ENCODE results near the gene MYO5B. TPM values are rescaled to one million over a fixed set of nuclear protein-coding genes. Genes with fewer than 3 reads are reported as not detected.

The MYO5B gene
- total and polyA plus RNA-seq, 2 of the 4 experiments (the other 2 are of a cell fraction), result 0.24 to 0.54 TPM

DNA sequence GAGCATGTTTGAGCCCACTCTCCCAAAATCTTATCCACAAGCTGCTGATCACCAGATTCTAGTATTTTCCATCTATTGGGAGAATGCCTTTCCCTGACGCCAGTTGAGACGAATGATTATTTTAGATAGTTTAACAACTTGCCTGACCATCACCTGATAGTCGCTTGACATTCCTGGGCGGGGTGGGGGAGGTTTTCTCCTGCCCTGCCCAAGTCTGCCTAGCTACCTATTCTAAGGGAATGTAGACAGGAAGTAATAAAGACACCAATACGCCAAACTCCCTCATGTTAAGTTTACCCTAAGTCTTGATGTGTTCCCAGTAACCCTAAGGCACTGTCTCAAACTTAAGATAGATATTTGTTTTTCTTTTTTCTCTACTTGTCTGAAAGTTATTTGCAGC, 377.0 kb downstream of the MYO5B start:
- Histone ChIP-seq H2BK120ac (ENCODE audit: low read depth, low read length) (no peak overlapping the region), H3K4me2 (ENCODE audit: low read depth, low read length) (no peak overlapping the region), H4K8ac (ENCODE audit: low read depth in 2 of 2, low read length in 2 of 2) (no peak overlapping the region), H3K23ac (ENCODE audit: low read depth, low read length) (no peak overlapping the region), H3K9me3 (ENCODE audit: control insufficient read depth, insufficient read depth, low read length) (no peaks in the 10 kb centered on the region), H4K20me1 (ENCODE audit: insufficient read depth, low read length) (no peaks in the 10 kb centered on the region; the same call in 1 of the 2 replicates), H2AFZ (replicated peaks; ENCODE audit: low read length, poor library complexity) (no peak overlapping the region), H3K4me1 (ENCODE audit: control insufficient read depth, insufficient read depth, low read length) (0 out of 2 replicates have a peak, but pooled peaks cover 1% of the 10 kb centered on the region), H3K27me3 (ENCODE audit: control insufficient read depth, insufficient read depth, low read length) (no peaks in the 10 kb centered on the region), H3K56ac (ENCODE audit: extremely low read depth, insufficient read depth, low read length) (no peak overlapping the region), H4K5ac (ENCODE audit: low read depth, low read length) (no peak overlapping the region), H3K4ac (ENCODE audit: low read depth, low read length) (no peak overlapping the region), H4K91ac (ENCODE audit: insufficient read depth, low read depth, low read length) (no peak overlapping the region), H2AK5ac (ENCODE audit: low read depth, low read length) (no peak overlapping the region), H3K27ac (ENCODE audit: insufficient read depth, low read length) (no peak overlapping the region), H3K9ac (ENCODE audit: low read depth, low read length) (no peak overlapping the region), H3K79me1 (ENCODE audit: low read depth in 1 of 2, low read length in 2 of 2) (peaks cover 17 to 30% of the 10 kb centered on the region in 2 experiments), H3K4me3 (ENCODE audit: insufficient read depth, low read depth, low read length) (no peak overlapping the region), H2BK5ac (ENCODE audit: low read depth, low read length, poor library complexity, severe bottlenecking) (no peak overlapping the region), H3K9me1 (ENCODE audit: insufficient read depth, low read length) (peaks cover 2% of the 10 kb centered on the region; the same call in 1 of the 2 replicates), H2BK15ac (ENCODE audit: low read depth, low read length) (no peak overlapping the region), H3K36me3 (ENCODE audit: control insufficient read depth, insufficient read depth, low read length) (no peaks in the 10 kb centered on the region), H2AK9ac (replicated peaks; ENCODE audit: low read depth, low read length, poor library complexity) (no peak overlapping the region), H2BK20ac (ENCODE audit: low read depth, low read length) (no peak overlapping the region), H3K14ac (replicated peaks; ENCODE audit: low read depth, low read length) (no peak overlapping the region), H3K18ac (ENCODE audit: low read depth, low read length) (no peak overlapping the region)
- WGBS, 2 experiments (ENCODE audit: extremely low coverage in 2 of 2, insufficient read length in 1 of 2), result no CpG with 5 or more reads among the region's 5 CpGs
- DNase-seq (no peak), ATAC-seq (ENCODE audit: low read depth) (no peak)
- intact Hi-C loops (cut with micrococcal nuclease), result no loop called here
- ChIA-PET CTCF (no interaction called here), POLR2A (ENCODE audit: unreplicated experiment) (no interaction called here)
- TF ChIP-seq FOS (IDR thresholded peaks at IDR 0.05; ENCODE audit: low read depth, low read length) (no peak), CHD1 (IDR thresholded peaks at IDR 0.05; ENCODE audit: low read depth, low read length) (no peak), POLR2A (IDR thresholded peaks at IDR 0.05; ENCODE audit: low read depth, low read length) (no peak), SMC3 (IDR thresholded peaks at IDR 0.05; ENCODE audit: low read depth, low read length) (no peak), BHLHE40 (IDR thresholded peaks at IDR 0.05; ENCODE audit: low read depth, low read length) (no peak), RAD21 (IDR thresholded peaks at IDR 0.05; ENCODE audit: low read length) (no peak), CEBPB (IDR thresholded peaks at IDR 0.05; ENCODE audit: low read depth, low read length) (no peak), NFE2L2 (IDR thresholded peaks at IDR 0.05; ENCODE audit: low read depth, low read length) (no peak), RCOR1 (IDR thresholded peaks at IDR 0.05; ENCODE audit: insufficient replicate concordance, low read length) (no peak), USF2 (IDR thresholded peaks at IDR 0.05; ENCODE audit: low read depth, low read length) (no peak), MAZ (IDR thresholded peaks at IDR 0.05; ENCODE audit: borderline replicate concordance, low read depth, low read length) (no peak), MXI1 (IDR thresholded peaks at IDR 0.05; ENCODE audit: borderline replicate concordance, low read depth, low read length) (no peak), MAFK (IDR thresholded peaks at IDR 0.05; ENCODE audit: low read depth, low read length) (no peak), RFX5 (IDR thresholded peaks at IDR 0.05; ENCODE audit: low read depth, low read length) (no peak)
- TF ChIP-seq, protein P1, sequence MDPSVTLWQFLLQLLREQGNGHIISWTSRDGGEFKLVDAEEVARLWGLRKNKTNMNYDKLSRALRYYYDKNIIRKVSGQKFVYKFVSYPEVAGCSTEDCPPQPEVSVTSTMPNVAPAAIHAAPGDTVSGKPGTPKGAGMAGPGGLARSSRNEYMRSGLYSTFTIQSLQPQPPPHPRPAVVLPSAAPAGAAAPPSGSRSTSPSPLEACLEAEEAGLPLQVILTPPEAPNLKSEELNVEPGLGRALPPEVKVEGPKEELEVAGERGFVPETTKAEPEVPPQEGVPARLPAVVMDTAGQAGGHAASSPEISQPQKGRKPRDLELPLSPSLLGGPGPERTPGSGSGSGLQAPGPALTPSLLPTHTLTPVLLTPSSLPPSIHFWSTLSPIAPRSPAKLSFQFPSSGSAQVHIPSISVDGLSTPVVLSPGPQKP (IDR thresholded peaks at IDR 0.05; ENCODE audit: borderline replicate concordance, low read depth, low read length), result no peak
- TF ChIP-seq, protein P2, sequence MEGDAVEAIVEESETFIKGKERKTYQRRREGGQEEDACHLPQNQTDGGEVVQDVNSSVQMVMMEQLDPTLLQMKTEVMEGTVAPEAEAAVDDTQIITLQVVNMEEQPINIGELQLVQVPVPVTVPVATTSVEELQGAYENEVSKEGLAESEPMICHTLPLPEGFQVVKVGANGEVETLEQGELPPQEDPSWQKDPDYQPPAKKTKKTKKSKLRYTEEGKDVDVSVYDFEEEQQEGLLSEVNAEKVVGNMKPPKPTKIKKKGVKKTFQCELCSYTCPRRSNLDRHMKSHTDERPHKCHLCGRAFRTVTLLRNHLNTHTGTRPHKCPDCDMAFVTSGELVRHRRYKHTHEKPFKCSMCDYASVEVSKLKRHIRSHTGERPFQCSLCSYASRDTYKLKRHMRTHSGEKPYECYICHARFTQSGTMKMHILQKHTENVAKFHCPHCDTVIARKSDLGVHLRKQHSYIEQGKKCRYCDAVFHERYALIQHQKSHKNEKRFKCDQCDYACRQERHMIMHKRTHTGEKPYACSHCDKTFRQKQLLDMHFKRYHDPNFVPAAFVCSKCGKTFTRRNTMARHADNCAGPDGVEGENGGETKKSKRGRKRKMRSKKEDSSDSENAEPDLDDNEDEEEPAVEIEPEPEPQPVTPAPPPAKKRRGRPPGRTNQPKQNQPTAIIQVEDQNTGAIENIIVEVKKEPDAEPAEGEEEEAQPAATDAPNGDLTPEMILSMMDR (conservative IDR thresholded peaks at IDR 0.05; ENCODE audit: low read depth, low read length), result no peak
- no TSS peak for BruUV-seq (replicated peaks)
- dilution Hi-C loops (cut with HindIII; ENCODE audit: low sequenced_read_pairs, unreplicated experiment), result no loop called here
- in situ Hi-C loops (cut with MboI; ENCODE audit: low sequenced_read_pairs), result no loop called here

Data from IMR-90 (cell line).